Stimulated activated CD4-positive, alpha-beta T cell treated with anti-CD3 and anti-CD28 coated beads, Interleukin-1b, Interleukin-23, amount 100 ng/mL, for 1 hour (primary cell): ENCODE measurements around the gene WDR93.

Source experiments
- DNase-seq, 2 donors: peaks; one replicate each; pipeline ENCODE4 v3.0.0-alpha.2; 2020; ENCODE audit warnings: low read depth in 2 of 2

WDR93 gene

GRCh38 chr15:89790206-89790605 is 99.6 kb downstream of the WDR93 start:
- no peak for DNase-seq

- no peak for DNase-seq
These were observed 100.0 kb downstream of the WDR93 start for GRCh38 chr15:89790661-89791060.

- no peak for DNase-seq
These were observed 101.6 kb downstream of the WDR93 start for GRCh38 chr15:89792106-89792805.
